HG03432 (cell line): ENCODE data around the gene FLT1.

Experiments used
- ATAC-seq: cut with Tn5 transposase; IDR thresholded peaks from one replicate; pipeline ENCODE4 v1.9.1; 2021; ENCODE audit warnings: mild to moderate bottlenecking, moderate library complexity; ENCODE audit not compliant: unreplicated experiment

FLT1 gene

GRCh38 chr13:28349907-28350654 lies 144.8 kb downstream of the FLT1 start:
- ATAC-seq, result no peak

GRCh38 chr13:28349371-28349770 lies 145.6 kb downstream of the FLT1 start:
- ATAC-seq, result no peak

GRCh38 chr13:28347456-28348371 lies 147.2 kb downstream of the FLT1 start:
- no peak for ATAC-seq

GRCh38 chr13:28346154-28346553 lies 148.8 kb downstream of the FLT1 start:
- no peak for ATAC-seq

GRCh38 chr13:28344163-28344562 lies 150.8 kb downstream of the FLT1 start:
- ATAC-seq, result no peak

- no peak for ATAC-seq
Measured at GRCh38 chr13:28342251-28342650, 152.7 kb downstream of the FLT1 start.

- ATAC-seq, result no peak
Measured at GRCh38 chr13:28340272-28340793, 154.6 kb downstream of the FLT1 start.

GRCh38 chr13:28339419-28339818 lies 155.5 kb downstream of the FLT1 start:
- ATAC-seq, result no peak

- no peak for ATAC-seq
Measured at GRCh38 chr13:28338742-28339141, 156.2 kb downstream of the FLT1 start.

- ATAC-seq, result no peak
Measured at GRCh38 chr13:28338006-28338574, 156.8 kb downstream of the FLT1 start.

- ATAC-seq, result no peak
Measured at GRCh38 chr13:28337166-28338005, 157.5 kb downstream of the FLT1 start.

GRCh38 chr13:28336193-28336657 lies 158.7 kb downstream of the FLT1 start:
- no peak for ATAC-seq

- ATAC-seq, result no peak
Measured at GRCh38 chr13:28333204-28333881, 161.6 kb downstream of the FLT1 start.

GRCh38 chr13:28329395-28330158 lies 165.4 kb downstream of the FLT1 start:
- ATAC-seq, result no peak

- no peak for ATAC-seq
Measured at GRCh38 chr13:28328271-28328607, 166.7 kb downstream of the FLT1 start.

- no peak for ATAC-seq
Measured at GRCh38 chr13:28327373-28328270, 167.3 kb downstream of the FLT1 start.

- no peak for ATAC-seq
Measured at GRCh38 chr13:28326056-28326455, 168.9 kb downstream of the FLT1 start.

- no peak for ATAC-seq
Measured at GRCh38 chr13:28325022-28325421, 169.9 kb downstream of the FLT1 start.
